ENCODE data around the gene RAD51B. TPM values are rescaled to one million over a fixed set of nuclear protein-coding genes. Genes with fewer than 3 reads are reported as not detected.

RAD51B gene
- total RNA-seq, 1 experiment from 2014 or later = 29.9 TPM

DNA sequence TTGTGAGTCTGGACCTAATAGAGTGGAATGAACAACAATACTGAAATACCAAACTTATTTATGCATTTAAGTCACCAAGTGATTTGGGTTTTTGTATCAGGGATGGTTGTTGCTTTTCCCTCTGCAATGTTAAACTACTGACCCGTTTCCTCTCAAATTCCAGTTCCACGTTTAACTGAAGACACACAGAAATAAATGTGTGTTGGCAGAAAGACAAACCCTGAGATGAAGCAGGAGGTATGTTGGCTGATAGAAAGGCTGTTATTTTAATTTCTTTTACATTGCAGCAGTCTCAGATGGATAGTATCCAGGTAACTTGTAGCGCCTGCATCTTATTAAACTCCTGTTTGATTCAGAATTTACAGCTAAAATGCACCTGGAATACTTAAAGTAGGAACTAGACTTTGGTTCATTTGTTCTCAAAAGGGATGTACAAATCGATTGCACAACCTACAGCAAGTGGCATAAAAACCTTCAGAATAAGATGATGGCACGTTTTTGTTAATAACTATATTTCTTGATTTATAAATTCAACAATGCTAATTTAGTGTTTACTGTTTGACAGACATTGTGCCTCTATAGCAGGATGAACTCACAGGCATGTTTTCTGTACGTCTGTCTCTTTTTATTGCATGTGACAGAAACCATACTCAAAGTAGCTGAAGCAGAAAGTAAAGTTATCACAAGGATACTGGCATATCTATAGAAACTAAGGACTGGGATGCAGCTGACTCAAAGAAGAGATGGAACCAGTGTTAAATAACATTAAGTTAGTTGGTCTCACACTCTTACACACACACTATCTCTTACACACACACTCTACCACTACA is 567.6 kb downstream of the RAD51B start:
- Histone ChIP-seq H4K20me1 (ENCODE audit: insufficient read depth) (no peaks in the 10 kb centered on the region), H2AFZ (no peak overlapping the region), H3K27ac (no peak overlapping the region), H3K27me3 (ENCODE audit: insufficient read depth, low read depth) (no peaks in the 10 kb centered on the region), H3K4me1 (replicated peaks; ENCODE audit: insufficient read depth) (no peaks in the 10 kb centered on the region), H3K4me2 (no peak overlapping the region), H3K36me3 (ENCODE audit: low read depth) (no peaks in the 10 kb centered on the region), H3K9me2 (ENCODE audit: insufficient read depth) (no peaks in the 10 kb centered on the region), H3F3A (ENCODE audit: insufficient read depth, low read depth) (peaks cover 5% of the 10 kb centered on the region; the same call in 1 of the 2 replicates), H3K4me3 (no peak overlapping the region), H3K9me3 (ENCODE audit: insufficient read depth, low read depth) (peaks cover 4% of the 10 kb centered on the region; the same call in 1 of the 2 replicates), H3K79me2 (ENCODE audit: low read depth) (no peaks in the 10 kb centered on the region)
- DNase-seq = no peak
- intact Hi-C loops (cut with micrococcal nuclease; ENCODE audit: unreplicated experiment) = no loop called here
- TF ChIP-seq EZH2 (IDR thresholded peaks at IDR 0.05; ENCODE audit: low read depth) = no peak
- TF ChIP-seq, protein P1, sequence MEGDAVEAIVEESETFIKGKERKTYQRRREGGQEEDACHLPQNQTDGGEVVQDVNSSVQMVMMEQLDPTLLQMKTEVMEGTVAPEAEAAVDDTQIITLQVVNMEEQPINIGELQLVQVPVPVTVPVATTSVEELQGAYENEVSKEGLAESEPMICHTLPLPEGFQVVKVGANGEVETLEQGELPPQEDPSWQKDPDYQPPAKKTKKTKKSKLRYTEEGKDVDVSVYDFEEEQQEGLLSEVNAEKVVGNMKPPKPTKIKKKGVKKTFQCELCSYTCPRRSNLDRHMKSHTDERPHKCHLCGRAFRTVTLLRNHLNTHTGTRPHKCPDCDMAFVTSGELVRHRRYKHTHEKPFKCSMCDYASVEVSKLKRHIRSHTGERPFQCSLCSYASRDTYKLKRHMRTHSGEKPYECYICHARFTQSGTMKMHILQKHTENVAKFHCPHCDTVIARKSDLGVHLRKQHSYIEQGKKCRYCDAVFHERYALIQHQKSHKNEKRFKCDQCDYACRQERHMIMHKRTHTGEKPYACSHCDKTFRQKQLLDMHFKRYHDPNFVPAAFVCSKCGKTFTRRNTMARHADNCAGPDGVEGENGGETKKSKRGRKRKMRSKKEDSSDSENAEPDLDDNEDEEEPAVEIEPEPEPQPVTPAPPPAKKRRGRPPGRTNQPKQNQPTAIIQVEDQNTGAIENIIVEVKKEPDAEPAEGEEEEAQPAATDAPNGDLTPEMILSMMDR (conservative IDR thresholded peaks at IDR 0.05) = no peak
- ChIA-PET POLR2A (ENCODE audit: unreplicated experiment) (interaction anchor here (0.6 kb wide), 1 partner anchor 22 kb away, joined by 9 read pairs; no protein-coding TSS in a partner anchor), CTCF (no interaction called here)
- no TSS peak for BruUV-seq (replicated peaks)

DNA sequence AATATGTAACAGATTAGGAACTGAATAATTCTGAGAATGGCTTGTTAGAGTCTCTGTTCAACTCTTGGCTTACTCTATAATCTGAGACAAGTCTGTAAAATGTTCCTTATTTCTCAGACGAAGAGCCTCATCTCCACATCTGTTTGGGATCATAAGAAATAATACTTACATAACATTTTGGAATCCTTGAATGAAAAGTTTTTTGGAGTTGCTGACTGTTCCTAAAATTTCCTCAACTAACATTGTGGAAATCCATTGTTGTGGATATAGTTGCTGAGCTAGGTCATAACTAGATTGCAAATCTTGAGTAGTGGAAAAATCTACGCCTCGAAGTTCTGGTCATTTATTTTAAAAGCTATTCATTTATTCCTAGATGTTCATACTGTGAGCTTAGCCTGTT is 570.4 kb downstream of the RAD51B start:
- no peaks in the 10 kb centered on the region for H3K36me3 ChIP-seq (ENCODE audit: low read depth)
- H3F3A ChIP-seq (ENCODE audit: insufficient read depth, low read depth) = no peaks in the 10 kb centered on the region
- intact Hi-C loops (cut with micrococcal nuclease; ENCODE audit: unreplicated experiment) = no loop called here
- H3K4me3 ChIP-seq = no peak overlapping the region
- CTCF ChIA-PET = no interaction called here
- POLR2A ChIA-PET (ENCODE audit: unreplicated experiment) = interaction anchor here (0.6 kb wide), 1 partner anchor 158 kb away, joined by 4 read pairs; no protein-coding TSS in a partner anchor
- no peak for DNase-seq
- no peaks in the 10 kb centered on the region for H3K79me2 ChIP-seq (ENCODE audit: low read depth)
- no peaks in the 10 kb centered on the region for H3K9me2 ChIP-seq (ENCODE audit: insufficient read depth)
- H3K4me2 ChIP-seq = no peak overlapping the region
- TF ChIP-seq EZH2 (IDR thresholded peaks at IDR 0.05; ENCODE audit: low read depth) = no peak
- TF ChIP-seq, protein P1 (conservative IDR thresholded peaks at IDR 0.05) = no peak
- H3K27ac ChIP-seq = no peak overlapping the region
- no peaks in the 10 kb centered on the region for H4K20me1 ChIP-seq (ENCODE audit: insufficient read depth)
- H2AFZ ChIP-seq = no peak overlapping the region
- no peaks in the 10 kb centered on the region for H3K27me3 ChIP-seq (ENCODE audit: insufficient read depth, low read depth)
- no peaks in the 10 kb centered on the region for H3K9me3 ChIP-seq (ENCODE audit: insufficient read depth, low read depth)
- BruUV-seq (replicated peaks) = no TSS peak
- no peaks in the 10 kb centered on the region for H3K4me1 ChIP-seq (replicated peaks; ENCODE audit: insufficient read depth)

DNA sequence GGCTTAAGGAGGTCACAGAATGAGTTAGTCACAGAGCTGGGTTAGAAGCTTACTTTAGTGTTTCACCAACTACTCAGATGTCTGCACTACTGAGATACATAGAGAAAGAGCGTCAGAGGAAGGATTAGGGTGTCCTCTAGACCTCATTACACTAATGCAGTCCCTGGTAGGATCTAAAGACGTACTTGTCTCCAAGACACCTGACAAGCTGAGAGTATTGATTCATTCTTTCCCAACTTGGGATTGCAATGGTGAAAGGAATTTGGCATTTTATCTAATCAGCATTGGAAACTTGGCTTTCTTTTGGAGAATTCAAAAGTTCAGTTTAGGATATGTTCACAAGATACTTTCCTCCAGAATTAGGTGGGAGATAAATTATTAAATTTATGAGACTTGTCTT is 571.2 kb downstream of the RAD51B start:
- Histone ChIP-seq H3K27me3 (ENCODE audit: insufficient read depth, low read depth) (no peaks in the 10 kb centered on the region), H3K79me2 (ENCODE audit: low read depth) (no peaks in the 10 kb centered on the region), H3K9me3 (ENCODE audit: insufficient read depth, low read depth) (no peaks in the 10 kb centered on the region), H3K4me1 (replicated peaks; ENCODE audit: insufficient read depth) (no peaks in the 10 kb centered on the region), H4K20me1 (ENCODE audit: insufficient read depth) (no peaks in the 10 kb centered on the region), H3K4me2 (no peak overlapping the region), H3K36me3 (ENCODE audit: low read depth) (no peaks in the 10 kb centered on the region), H3K9me2 (ENCODE audit: insufficient read depth) (no peaks in the 10 kb centered on the region), H3K27ac (no peak overlapping the region), H2AFZ (no peak overlapping the region), H3F3A (ENCODE audit: insufficient read depth, low read depth) (no peaks in the 10 kb centered on the region), H3K4me3 (no peak overlapping the region)
- TF ChIP-seq EZH2 (IDR thresholded peaks at IDR 0.05; ENCODE audit: low read depth) = no peak
- TF ChIP-seq, protein P1 (conservative IDR thresholded peaks at IDR 0.05) = no peak
- CTCF ChIA-PET = no interaction called here
- intact Hi-C loops (cut with micrococcal nuclease; ENCODE audit: unreplicated experiment) = no loop called here
- no TSS peak for BruUV-seq (replicated peaks)
- POLR2A ChIA-PET (ENCODE audit: unreplicated experiment) = interaction anchor here (0.5 to 0.6 kb wide), 2 partner anchors 59 to 157 kb away, joined by 3 to 4 read pairs; no protein-coding TSS in a partner anchor
- no peak for DNase-seq
